ENCODE measurements around the gene DRGX. TPM values are rescaled to one million over a fixed set of nuclear protein-coding genes. Genes with fewer than 3 reads are reported as not detected.

Gene DRGX
- total RNA-seq, 4 donors from 2014 or later = not detected

GRCh38 chr10:49318028-49318427, 77.9 kb downstream of the DRGX start:
- no peak overlapping the region for H3K27ac ChIP-seq
- no peaks in the 10 kb centered on the region for H3K4me1 ChIP-seq
- H3K27me3 ChIP-seq = no peaks in the 10 kb centered on the region
- H3K36me3 ChIP-seq = no peaks in the 10 kb centered on the region
- H3K4me3 ChIP-seq (replicated peaks in 1 of 3) = no peak overlapping the region
- H3K9me3 ChIP-seq = no peaks in the 10 kb centered on the region
- no peak for TF ChIP-seq CTCF (IDR thresholded peaks at IDR 0.05)
- no peak for TF ChIP-seq POLR2A (IDR thresholded peaks at IDR 0.05)
- 90 to 92% methylated on average over 4 to 5 of the region's 6 CpGs for WGBS, 2 donors
- intact Hi-C loops (cut with DNase I) = no loop called here
- no peak for DNase-seq

- DNase-seq = no peak
- intact Hi-C loops (cut with DNase I) = no loop called here
- Histone ChIP-seq H3K36me3 (no peaks in the 10 kb centered on the region), H3K27me3 (no peaks in the 10 kb centered on the region), H3K9me3 (no peaks in the 10 kb centered on the region), H3K4me3 (replicated peaks in 1 of 3) (no peak overlapping the region), H3K4me1 (no peaks in the 10 kb centered on the region), H3K27ac (no peak overlapping the region)
- no peak for TF ChIP-seq CTCF (IDR thresholded peaks at IDR 0.05)
- no peak for TF ChIP-seq POLR2A (IDR thresholded peaks at IDR 0.05)
- WGBS, 2 donors = 94% methylated on average over 5 of the region's 5 CpGs
Observed at GRCh38 chr10:49314806-49315205, 81.1 kb downstream of the DRGX start.

Other genes starting within 250 kb of the DRGX start
- 10 to 100 TPM in 3 of 4 donors, 1 to 10 TPM in 1; 4.2 to 15.0 (median 13.2) TPM for gene TMEM273, start 207.7 kb downstream of the DRGX start, total RNA-seq
- not detected for gene C10orf71, start 96.9 kb downstream of the DRGX start, total RNA-seq
- gene ERCC6, start 143.0 kb upstream of the DRGX start, total RNA-seq = 10 to 100 TPM; 27.9 to 50.2 (median 32.5) TPM
- not detected for gene SLC18A3, start 214.2 kb upstream of the DRGX start, total RNA-seq
- not detected for gene CHAT, start 217.9 kb upstream of the DRGX start, total RNA-seq